Measurements from ENCODE around the gene GNB1.
A peak's percentile ranks its signal among the peaks of the same experiment; 100 is the strongest.
"Not testable (repeated sequence)": the region's sequence is repeated elsewhere in the genome, so short reads cannot be mapped to it uniquely, and the experiment has no call there.

Gene GNB1

GRCh38 chr1:1889090-1889750 lies 1.7 kb downstream of the GNB1 start:
- H3K27me3 ChIP-seq (ENCODE audit: control insufficient read depth, low read length) = no peaks in the 10 kb centered on the region
- no peak for TF ChIP-seq CTCF (IDR thresholded peaks at IDR 0.05; ENCODE audit: low read depth, low read length, poor library complexity, severe bottlenecking)
- TF ChIP-seq EZH2phosphoT487 (IDR thresholded peaks at IDR 0.05; ENCODE audit: borderline replicate concordance, low read length) = no peak
- H4K20me1 ChIP-seq (ENCODE audit: control insufficient read depth, insufficient read depth, low read depth, low read length) = peaks cover 35% of the 10 kb centered on the region
- no peaks in the 10 kb centered on the region for H3K9me2 ChIP-seq (replicated peaks; ENCODE audit: control insufficient read depth, low read length)
- peaks cover 57% of the 10 kb centered on the region for H3K4me1 ChIP-seq (ENCODE audit: control insufficient read depth, low read length)
- H3K36me3 ChIP-seq (ENCODE audit: control insufficient read depth, low read length) = peaks cover 53% of the 10 kb centered on the region
- H3K27ac ChIP-seq (ENCODE audit: low read depth, low read length) = peak overlapping the region; percentile 70
- peak overlapping the region; percentile 65 for H3K4me2 ChIP-seq (ENCODE audit: low read length)
- no peaks in the 10 kb centered on the region for H3F3A ChIP-seq (ENCODE audit: control insufficient read depth, insufficient read depth)
- H3K9me3 ChIP-seq (ENCODE audit: control insufficient read depth, insufficient read depth, low read length) = no peaks in the 10 kb centered on the region
- H3K4me3 ChIP-seq (ENCODE audit: low read length) = peak overlapping the region; percentile 91
- H3K79me2 ChIP-seq (ENCODE audit: control insufficient read depth, low read length) = peaks cover 87% of the 10 kb centered on the region

- H3K9me3 ChIP-seq (ENCODE audit: control insufficient read depth, insufficient read depth, low read length); H3K4me3 ChIP-seq (ENCODE audit: low read length); H3F3A ChIP-seq (ENCODE audit: control insufficient read depth, insufficient read depth); H3K9me2 ChIP-seq (replicated peaks; ENCODE audit: control insufficient read depth, low read length); H3K27me3 ChIP-seq (ENCODE audit: control insufficient read depth, low read length); H3K4me2 ChIP-seq (ENCODE audit: low read length); H3K27ac ChIP-seq (ENCODE audit: low read depth, low read length): not testable (repeated sequence)
- H4K20me1 ChIP-seq (ENCODE audit: control insufficient read depth, insufficient read depth, low read depth, low read length) = peaks cover 60% of the 10 kb centered on the region
- peaks cover 49% of the 10 kb centered on the region for H3K4me1 ChIP-seq (ENCODE audit: control insufficient read depth, low read length)
- peaks cover 100% of the 10 kb centered on the region for H3K79me2 ChIP-seq (ENCODE audit: control insufficient read depth, low read length)
- H3K36me3 ChIP-seq (ENCODE audit: control insufficient read depth, low read length) = peaks cover 66% of the 10 kb centered on the region
Measured at GRCh38 chr1:1883890-1884289, 7.0 kb downstream of the GNB1 start.

- Histone ChIP-seq H3K36me3 (ENCODE audit: control insufficient read depth, low read length) (peaks cover 66% of the 10 kb centered on the region), H4K20me1 (ENCODE audit: control insufficient read depth, insufficient read depth, low read depth, low read length) (peaks cover 58% of the 10 kb centered on the region), H3K79me2 (ENCODE audit: control insufficient read depth, low read length) (peaks cover 100% of the 10 kb centered on the region), H3K4me1 (ENCODE audit: control insufficient read depth, low read length) (peaks cover 49% of the 10 kb centered on the region), H3K9me2 (replicated peaks; ENCODE audit: control insufficient read depth, low read length) (no peaks in the 10 kb centered on the region), H3K4me3 (ENCODE audit: low read length) (no peak overlapping the region), H3K27ac (ENCODE audit: low read depth, low read length) (no peak overlapping the region), H3K9me3 (ENCODE audit: control insufficient read depth, insufficient read depth, low read length) (no peaks in the 10 kb centered on the region), H3F3A (ENCODE audit: control insufficient read depth, insufficient read depth) (no peaks in the 10 kb centered on the region), H3K4me2 (ENCODE audit: low read length) (no peak overlapping the region), H3K27me3 (ENCODE audit: control insufficient read depth, low read length) (no peaks in the 10 kb centered on the region)
- TF ChIP-seq EZH2phosphoT487 (IDR thresholded peaks at IDR 0.05; ENCODE audit: borderline replicate concordance, low read length) (no peak), CTCF (IDR thresholded peaks at IDR 0.05; ENCODE audit: low read depth, low read length, poor library complexity, severe bottlenecking) (no peak)
Measured at GRCh38 chr1:1883092-1883873, 7.6 kb downstream of the GNB1 start.

DNA sequence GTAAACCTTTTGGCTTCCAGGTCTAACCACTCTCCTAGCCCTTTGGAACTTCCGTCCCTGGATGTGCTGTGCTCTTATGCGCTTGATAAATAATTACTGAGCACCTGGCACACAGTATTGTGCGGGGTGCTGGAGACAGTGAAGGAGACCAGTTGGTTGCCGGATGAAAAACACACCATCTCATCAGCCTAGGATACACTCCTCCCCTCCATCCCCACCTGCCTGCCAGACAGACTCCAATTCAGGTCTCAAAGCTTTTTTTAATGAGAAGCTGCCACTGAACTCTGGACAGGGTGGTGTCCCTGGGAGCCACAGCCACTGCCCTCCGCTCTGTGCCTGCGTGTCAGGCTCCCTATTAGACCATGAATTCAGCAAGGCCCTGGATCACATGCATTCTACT lies 9.2 kb downstream of the GNB1 start:
- Histone ChIP-seq H3K4me3 (ENCODE audit: low read length) (no peak overlapping the region), H3F3A (ENCODE audit: control insufficient read depth, insufficient read depth) (0 out of 2 replicates have a peak, but pooled peaks cover 3% of the 10 kb centered on the region), H3K4me2 (ENCODE audit: low read length) (no peak overlapping the region), H3K79me2 (ENCODE audit: control insufficient read depth, low read length) (peaks cover 100% of the 10 kb centered on the region), H3K9me3 (ENCODE audit: control insufficient read depth, insufficient read depth, low read length) (no peaks in the 10 kb centered on the region), H3K9me2 (replicated peaks; ENCODE audit: control insufficient read depth, low read length) (no peaks in the 10 kb centered on the region), H3K27me3 (ENCODE audit: control insufficient read depth, low read length) (no peaks in the 10 kb centered on the region), H3K4me1 (ENCODE audit: control insufficient read depth, low read length) (peaks cover 45% of the 10 kb centered on the region), H3K36me3 (ENCODE audit: control insufficient read depth, low read length) (peaks cover 63% of the 10 kb centered on the region), H3K27ac (ENCODE audit: low read depth, low read length) (no peak overlapping the region), H4K20me1 (ENCODE audit: control insufficient read depth, insufficient read depth, low read depth, low read length) (peaks cover 51% of the 10 kb centered on the region)
- TF ChIP-seq CTCF (IDR thresholded peaks at IDR 0.05; ENCODE audit: low read depth, low read length, poor library complexity, severe bottlenecking) (no peak), EZH2phosphoT487 (IDR thresholded peaks at IDR 0.05; ENCODE audit: borderline replicate concordance, low read length) (no peak)

All from DOHH2 (cell line).